HEK293 (cell line): Measurements from ENCODE around the gene CDC42BPA.

Experiments
- CTCF ChIA-PET: fragments of 350-600 bp; formaldehyde crosslinking; extraction: SDS; loops from one replicate; lab custom pipeline; 2021; ENCODE audit warnings: antibody characterized with exemption; lab: Yijun Ruan, JAX
- POLR2A ChIA-PET: fragments of 300-600 bp; formaldehyde crosslinking; extraction: SDS; loops from one replicate; lab custom pipeline; 2020; ENCODE audit warnings: antibody characterized with exemption, inconsistent platforms; lab: Yijun Ruan, JAX
- H3K27ac ChIP-seq: fragments of 200-500 bp; sonication (Bioruptor generic); 2 replicates; pipeline ENCODE4 v1.5.1; 2014; ENCODE audit warnings: low read depth, low read length, control low read depth, inconsistent platforms; ENCODE audit errors: extremely low read depth
- H3K36me3 ChIP-seq, 2 experiments: fragments of 200-500 bp in 1 of 2; sonication (Bioruptor generic) in 1 of 2; 1 replicate in 1 of 2; 2 replicates in 1 of 2; pipeline ENCODE4 v1.5.1; 2014 to 2017; ENCODE audit warnings: inconsistent platforms in 2 of 2, low read length in 2 of 2; ENCODE audit not compliant: control insufficient read depth in 2 of 2, insufficient read depth in 1 of 2
- H3K4me1 ChIP-seq: fragments of 200-500 bp; sonication (Bioruptor generic); 2 replicates; pipeline ENCODE4 v1.5.1; 2014; ENCODE audit warnings: mild to moderate bottlenecking, low read length, inconsistent platforms; ENCODE audit not compliant: control insufficient read depth, insufficient read depth
- H3K4me3 ChIP-seq: 2 replicates; pipeline ENCODE4 v1.5.1; 2011; ENCODE audit warnings: low read depth, mild to moderate bottlenecking, control low read depth, low read length, moderate library complexity
- H3K9me3 ChIP-seq: fragments of 200-500 bp; sonication (Bioruptor generic); 2 replicates; pipeline ENCODE4 v1.5.1; 2014; ENCODE audit warnings: low read depth, low read length, inconsistent platforms; ENCODE audit not compliant: control insufficient read depth, insufficient read depth
- BCL11A ChIP-seq: fragments of 450-650 bp; formaldehyde crosslinking; IDR thresholded peaks from 2 replicates; pipeline ENCODE4 v1.5.1; 2016; ENCODE audit warnings: low read depth, missing biosample characterization, missing genetic modification characterization
- PRDM4 ChIP-seq: fragments of 450-650 bp; formaldehyde crosslinking; IDR thresholded peaks from 2 replicates; pipeline ENCODE4 v1.5.1; 2017; ENCODE audit warnings: missing biosample characterization, missing genetic modification characterization
- ZFP37 ChIP-seq: fragments of 450-650 bp; formaldehyde crosslinking; IDR thresholded peaks from 2 replicates; pipeline ENCODE4 v1.5.1; 2016; ENCODE audit warnings: missing biosample characterization, missing genetic modification characterization
- ZNF10 ChIP-seq: fragments of 450-650 bp; formaldehyde crosslinking; IDR thresholded peaks from 2 replicates; pipeline ENCODE4 v1.5.1; 2017; ENCODE audit warnings: missing biosample characterization, missing genetic modification characterization
- ZNF155 ChIP-seq: fragments of 450-650 bp; formaldehyde crosslinking; IDR thresholded peaks from 2 replicates; pipeline ENCODE4 v1.5.1; 2016; ENCODE audit warnings: missing biosample characterization, missing genetic modification characterization
- ZNF184 ChIP-seq: fragments of 450-650 bp; IDR thresholded peaks from 2 replicates; pipeline ENCODE4 v1.5.1; 2018; ENCODE audit warnings: missing biosample characterization, mild to moderate bottlenecking, missing genetic modification characterization
- ZNF214 ChIP-seq: fragments of 450-650 bp; formaldehyde crosslinking; IDR thresholded peaks from 2 replicates; pipeline ENCODE4 v1.5.1; 2017; ENCODE audit warnings: missing biosample characterization, mild to moderate bottlenecking, missing genetic modification characterization, borderline replicate concordance
- ZNF266 ChIP-seq: fragments of 450-650 bp; formaldehyde crosslinking; IDR thresholded peaks from 2 replicates; pipeline ENCODE4 v1.5.1; 2016; ENCODE audit warnings: missing biosample characterization, missing genetic modification characterization, low read depth
- ZNF324 ChIP-seq: fragments of 450-650 bp; formaldehyde crosslinking; IDR thresholded peaks from 2 replicates; pipeline ENCODE4 v1.5.1; 2016; ENCODE audit warnings: missing biosample characterization, missing genetic modification characterization
- ZNF501 ChIP-seq: fragments of 450-650 bp; formaldehyde crosslinking; IDR thresholded peaks from 2 replicates; pipeline ENCODE4 v1.5.1; 2016; ENCODE audit warnings: missing biosample characterization, missing genetic modification characterization
- ZNF513 ChIP-seq: fragments of 450-650 bp; IDR thresholded peaks from 2 replicates; pipeline ENCODE4 v1.5.1; 2018; ENCODE audit warnings: missing biosample characterization, missing genetic modification characterization
- ZNF560 ChIP-seq: fragments of 450-650 bp; formaldehyde crosslinking; IDR thresholded peaks from 2 replicates; pipeline ENCODE4 v1.5.1; 2017; ENCODE audit warnings: missing biosample characterization, missing genetic modification characterization, borderline replicate concordance
- ZNF596 ChIP-seq: fragments of 450-650 bp; IDR thresholded peaks from 2 replicates; pipeline ENCODE4 v1.5.0; 2018; ENCODE audit warnings: missing biosample characterization, mild to moderate bottlenecking, missing genetic modification characterization, moderate library complexity
- ZNF692 ChIP-seq: fragments of 450-650 bp; formaldehyde crosslinking; IDR thresholded peaks from 2 replicates; pipeline ENCODE4 v1.5.1; 2016; ENCODE audit warnings: missing biosample characterization, missing genetic modification characterization
- ZNF707 ChIP-seq: fragments of 450-650 bp; formaldehyde crosslinking; IDR thresholded peaks from 2 replicates; pipeline ENCODE4 v1.5.1; 2016; ENCODE audit warnings: missing biosample characterization, missing genetic modification characterization
- ZSCAN30 ChIP-seq: fragments of 450-650 bp; IDR thresholded peaks from 2 replicates; pipeline ENCODE4 v1.5.1; 2018; ENCODE audit warnings: missing biosample characterization, mild to moderate bottlenecking, missing genetic modification characterization, moderate library complexity
- TF ChIP-seq, protein P1 (sequence below): fragments of 450-650 bp; formaldehyde crosslinking; conservative IDR thresholded peaks from 2 replicates; pipeline ENCODE4 v1.5.1; 2016; ENCODE audit warnings: low read depth, missing biosample characterization, missing genetic modification characterization
- TF ChIP-seq, protein P2 (sequence below): fragments of 450-650 bp; formaldehyde crosslinking; IDR thresholded peaks from 2 replicates; pipeline ENCODE4 v1.5.1; 2016; ENCODE audit warnings: missing biosample characterization, missing genetic modification characterization
- TF ChIP-seq, protein P3 (sequence below): fragments of 450-650 bp; formaldehyde crosslinking; IDR thresholded peaks from 2 replicates; pipeline ENCODE4 v1.5.1; 2016; ENCODE audit warnings: missing biosample characterization, missing genetic modification characterization

The CDC42BPA gene

GRCh38 chr1:227156520-227156919 is 161.8 kb downstream of the CDC42BPA start (continued):
- TF ChIP-seq, protein P1, sequence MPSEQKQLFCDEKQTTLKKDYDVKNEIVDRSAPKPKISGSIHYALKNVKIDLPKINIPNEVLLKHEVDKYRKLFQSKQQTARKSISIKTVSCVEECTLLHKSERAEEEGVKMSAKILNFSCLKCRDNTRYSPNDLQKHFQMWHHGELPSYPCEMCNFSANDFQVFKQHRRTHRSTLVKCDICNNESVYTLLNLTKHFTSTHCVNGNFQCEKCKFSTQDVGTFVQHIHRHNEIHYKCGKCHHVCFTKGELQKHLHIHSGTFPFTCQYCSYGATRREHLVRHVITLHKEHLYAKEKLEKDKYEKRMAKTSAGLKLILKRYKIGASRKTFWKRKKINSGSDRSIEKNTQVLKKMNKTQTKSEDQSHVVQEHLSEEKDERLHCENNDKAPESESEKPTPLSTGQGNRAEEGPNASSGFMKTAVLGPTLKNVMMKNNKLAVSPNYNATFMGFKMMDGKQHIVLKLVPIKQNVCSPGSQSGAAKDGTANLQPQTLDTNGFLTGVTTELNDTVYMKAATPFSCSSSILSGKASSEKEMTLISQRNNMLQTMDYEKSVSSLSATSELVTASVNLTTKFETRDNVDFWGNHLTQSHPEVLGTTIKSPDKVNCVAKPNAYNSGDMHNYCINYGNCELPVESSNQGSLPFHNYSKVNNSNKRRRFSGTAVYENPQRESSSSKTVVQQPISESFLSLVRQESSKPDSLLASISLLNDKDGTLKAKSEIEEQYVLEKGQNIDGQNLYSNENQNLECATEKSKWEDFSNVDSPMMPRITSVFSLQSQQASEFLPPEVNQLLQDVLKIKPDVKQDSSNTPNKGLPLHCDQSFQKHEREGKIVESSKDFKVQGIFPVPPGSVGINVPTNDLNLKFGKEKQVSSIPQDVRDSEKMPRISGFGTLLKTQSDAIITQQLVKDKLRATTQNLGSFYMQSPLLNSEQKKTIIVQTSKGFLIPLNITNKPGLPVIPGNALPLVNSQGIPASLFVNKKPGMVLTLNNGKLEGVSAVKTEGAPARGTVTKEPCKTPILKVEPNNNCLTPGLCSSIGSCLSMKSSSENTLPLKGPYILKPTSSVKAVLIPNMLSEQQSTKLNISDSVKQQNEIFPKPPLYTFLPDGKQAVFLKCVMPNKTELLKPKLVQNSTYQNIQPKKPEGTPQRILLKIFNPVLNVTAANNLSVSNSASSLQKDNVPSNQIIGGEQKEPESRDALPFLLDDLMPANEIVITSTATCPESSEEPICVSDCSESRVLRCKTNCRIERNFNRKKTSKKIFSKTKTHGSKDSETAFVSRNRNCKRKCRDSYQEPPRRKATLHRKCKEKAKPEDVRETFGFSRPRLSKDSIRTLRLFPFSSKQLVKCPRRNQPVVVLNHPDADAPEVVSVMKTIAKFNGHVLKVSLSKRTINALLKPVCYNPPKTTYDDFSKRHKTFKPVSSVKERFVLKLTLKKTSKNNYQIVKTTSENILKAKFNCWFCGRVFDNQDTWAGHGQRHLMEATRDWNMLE (tag by site-specific recombination), result no peak
- TF ChIP-seq ZNF692 (no peak), ZNF10 (tag by site-specific recombination) (no peak), ZNF324 (tag by site-specific recombination) (no peak), ZNF707 (tag by site-specific recombination) (no peak)

DNA sequence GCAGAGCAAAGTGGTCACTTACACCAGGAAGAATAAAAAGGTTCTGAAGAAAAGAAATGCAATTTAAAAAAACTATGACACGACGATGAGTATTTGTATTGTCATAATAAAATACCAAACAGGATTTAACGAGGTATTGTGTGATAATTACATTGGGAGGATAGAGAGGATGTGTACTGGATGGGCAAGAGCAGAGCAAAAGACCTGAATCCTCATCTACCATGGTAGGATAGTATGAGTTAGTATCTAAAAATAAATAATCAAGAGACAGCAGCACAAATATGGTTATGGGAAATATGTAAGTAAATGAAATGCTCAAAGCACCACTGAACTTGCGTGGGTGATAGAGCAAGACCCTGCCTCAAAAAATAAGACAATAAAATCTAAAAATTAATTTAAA is 162.6 kb downstream of the CDC42BPA start:
- Histone ChIP-seq H3K4me1 (no peaks in the 10 kb centered on the region), H3K9me3 (no peaks in the 10 kb centered on the region), H3K36me3 (peaks cover 0 to 11% of the 10 kb centered on the region in 2 experiments; a peak in 2 of 3 replicates), H3K27ac (no peak overlapping the region), H3K4me3 (no peak overlapping the region)
- ChIA-PET POLR2A (no interaction called here), CTCF (no interaction called here)
- TF ChIP-seq, protein P2, sequence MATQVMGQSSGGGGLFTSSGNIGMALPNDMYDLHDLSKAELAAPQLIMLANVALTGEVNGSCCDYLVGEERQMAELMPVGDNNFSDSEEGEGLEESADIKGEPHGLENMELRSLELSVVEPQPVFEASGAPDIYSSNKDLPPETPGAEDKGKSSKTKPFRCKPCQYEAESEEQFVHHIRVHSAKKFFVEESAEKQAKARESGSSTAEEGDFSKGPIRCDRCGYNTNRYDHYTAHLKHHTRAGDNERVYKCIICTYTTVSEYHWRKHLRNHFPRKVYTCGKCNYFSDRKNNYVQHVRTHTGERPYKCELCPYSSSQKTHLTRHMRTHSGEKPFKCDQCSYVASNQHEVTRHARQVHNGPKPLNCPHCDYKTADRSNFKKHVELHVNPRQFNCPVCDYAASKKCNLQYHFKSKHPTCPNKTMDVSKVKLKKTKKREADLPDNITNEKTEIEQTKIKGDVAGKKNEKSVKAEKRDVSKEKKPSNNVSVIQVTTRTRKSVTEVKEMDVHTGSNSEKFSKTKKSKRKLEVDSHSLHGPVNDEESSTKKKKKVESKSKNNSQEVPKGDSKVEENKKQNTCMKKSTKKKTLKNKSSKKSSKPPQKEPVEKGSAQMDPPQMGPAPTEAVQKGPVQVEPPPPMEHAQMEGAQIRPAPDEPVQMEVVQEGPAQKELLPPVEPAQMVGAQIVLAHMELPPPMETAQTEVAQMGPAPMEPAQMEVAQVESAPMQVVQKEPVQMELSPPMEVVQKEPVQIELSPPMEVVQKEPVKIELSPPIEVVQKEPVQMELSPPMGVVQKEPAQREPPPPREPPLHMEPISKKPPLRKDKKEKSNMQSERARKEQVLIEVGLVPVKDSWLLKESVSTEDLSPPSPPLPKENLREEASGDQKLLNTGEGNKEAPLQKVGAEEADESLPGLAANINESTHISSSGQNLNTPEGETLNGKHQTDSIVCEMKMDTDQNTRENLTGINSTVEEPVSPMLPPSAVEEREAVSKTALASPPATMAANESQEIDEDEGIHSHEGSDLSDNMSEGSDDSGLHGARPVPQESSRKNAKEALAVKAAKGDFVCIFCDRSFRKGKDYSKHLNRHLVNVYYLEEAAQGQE (tag by site-specific recombination), result no peak
- TF ChIP-seq BCL11A (tag by site-specific recombination) (no peak), ZNF560 (tag by site-specific recombination) (no peak), ZNF596 (tag by site-specific recombination) (no peak), ZNF266 (tag by site-specific recombination) (no peak), ZSCAN30 (tag by site-specific recombination) (no peak), ZNF184 (tag by site-specific recombination) (no peak), ZNF501 (tag by site-specific recombination) (no peak), ZFP37 (no peak), ZNF214 (tag by site-specific recombination) (no peak), PRDM4 (tag by site-specific recombination) (no peak), ZNF513 (tag by site-specific recombination) (no peak), ZNF155 (tag by site-specific recombination) (no peak)
- TF ChIP-seq, protein P3, sequence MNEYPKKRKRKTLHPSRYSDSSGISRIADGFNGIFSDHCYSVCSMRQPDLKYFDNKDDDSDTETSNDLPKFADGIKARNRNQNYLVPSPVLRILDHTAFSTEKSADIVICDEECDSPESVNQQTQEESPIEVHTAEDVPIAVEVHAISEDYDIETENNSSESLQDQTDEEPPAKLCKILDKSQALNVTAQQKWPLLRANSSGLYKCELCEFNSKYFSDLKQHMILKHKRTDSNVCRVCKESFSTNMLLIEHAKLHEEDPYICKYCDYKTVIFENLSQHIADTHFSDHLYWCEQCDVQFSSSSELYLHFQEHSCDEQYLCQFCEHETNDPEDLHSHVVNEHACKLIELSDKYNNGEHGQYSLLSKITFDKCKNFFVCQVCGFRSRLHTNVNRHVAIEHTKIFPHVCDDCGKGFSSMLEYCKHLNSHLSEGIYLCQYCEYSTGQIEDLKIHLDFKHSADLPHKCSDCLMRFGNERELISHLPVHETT, result no peak
